ENCODE measurements around the gene PARD3.

- TF ChIP-seq CTCF (conservative IDR thresholded peaks at IDR 0.05 in 1 of 2, IDR thresholded peaks at IDR 0.05 in 1 of 2; ENCODE audit: low read depth in 1 of 2, low read length in 2 of 2) (no peak), EZH2 (IDR thresholded peaks at IDR 0.05; ENCODE audit: low read length, missing control alignments) (no peak)
These were observed 118.7 kb downstream of the PARD3 start for GRCh38 chr10:34696423-34696822.

All from fibroblast of lung (primary cell).